ENCODE measurements around the gene IKZF3. TPM values are rescaled to one million over a fixed set of nuclear protein-coding genes. Genes with fewer than 3 reads are reported as not detected.

The IKZF3 gene
- total RNA-seq, 1 donor from 2014 or later = not detected

DNA sequence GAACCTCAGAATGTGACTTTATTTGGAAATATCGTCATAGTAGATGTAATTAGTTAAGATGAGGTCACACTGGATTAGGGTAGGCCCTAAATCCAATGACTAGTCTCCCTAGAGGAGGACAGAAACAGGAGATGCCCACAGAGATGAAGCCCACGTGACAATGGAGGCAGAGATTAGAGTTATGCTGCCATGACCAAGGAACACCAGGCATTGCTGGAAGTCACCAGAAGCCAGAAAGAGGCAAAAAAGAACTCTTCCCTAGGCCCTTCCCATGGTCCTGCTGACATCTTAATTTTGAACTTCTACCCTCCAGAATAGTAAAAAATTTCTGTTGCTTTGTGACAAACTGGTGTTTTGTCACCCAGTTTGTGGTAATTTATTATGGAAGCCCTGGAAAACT is 49.6 kb downstream of the IKZF3 start:
- peaks cover 7% of the 10 kb centered on the region for H3K27me3 Mint-ChIP-seq
- no peak overlapping the region for H3K4me3 Mint-ChIP-seq (ENCODE audit: low read depth)
- no peaks in the 10 kb centered on the region for H3K36me3 Mint-ChIP-seq (ENCODE audit: insufficient read depth)
- DNase-seq (ENCODE audit: low spot score, unreplicated experiment) = no peak
- H3K27ac Mint-ChIP-seq = peak overlapping the region; percentile 34
- no peaks in the 10 kb centered on the region for H3K9me3 Mint-ChIP-seq (ENCODE audit: low read depth)
- H3K4me1 Mint-ChIP-seq (ENCODE audit: low read depth) = peaks cover 14% of the 10 kb centered on the region
- no peak for TF ChIP-seq CTCF (IDR thresholded peaks at IDR 0.05; ENCODE audit: unreplicated experiment)

- H3K36me3 Mint-ChIP-seq (ENCODE audit: insufficient read depth) = no peaks in the 10 kb centered on the region
- TF ChIP-seq CTCF (IDR thresholded peaks at IDR 0.05; ENCODE audit: unreplicated experiment) = no peak
- H3K9me3 Mint-ChIP-seq (ENCODE audit: low read depth) = no peaks in the 10 kb centered on the region
- peaks cover 7% of the 10 kb centered on the region for H3K27me3 Mint-ChIP-seq
- no peak overlapping the region for H3K4me3 Mint-ChIP-seq (ENCODE audit: low read depth)
- DNase-seq (ENCODE audit: low spot score, unreplicated experiment) = no peak
- H3K4me1 Mint-ChIP-seq (ENCODE audit: low read depth) = peaks cover 21% of the 10 kb centered on the region
- H3K27ac Mint-ChIP-seq = no peak overlapping the region
Observed at GRCh38 chr17:39813631-39814030, 50.5 kb downstream of the IKZF3 start.

GRCh38 chr17:39812466-39812865 is 51.6 kb downstream of the IKZF3 start:
- peaks cover 7% of the 10 kb centered on the region for H3K27me3 Mint-ChIP-seq
- DNase-seq (ENCODE audit: low spot score, unreplicated experiment) = no peak
- TF ChIP-seq CTCF (IDR thresholded peaks at IDR 0.05; ENCODE audit: unreplicated experiment) = no peak
- H3K27ac Mint-ChIP-seq = peak overlapping the region; percentile 62
- H3K9me3 Mint-ChIP-seq (ENCODE audit: low read depth) = no peaks in the 10 kb centered on the region
- H3K4me1 Mint-ChIP-seq (ENCODE audit: low read depth) = peaks cover 29% of the 10 kb centered on the region
- no peaks in the 10 kb centered on the region for H3K36me3 Mint-ChIP-seq (ENCODE audit: insufficient read depth)
- H3K4me3 Mint-ChIP-seq (ENCODE audit: low read depth) = no peak overlapping the region

DNA sequence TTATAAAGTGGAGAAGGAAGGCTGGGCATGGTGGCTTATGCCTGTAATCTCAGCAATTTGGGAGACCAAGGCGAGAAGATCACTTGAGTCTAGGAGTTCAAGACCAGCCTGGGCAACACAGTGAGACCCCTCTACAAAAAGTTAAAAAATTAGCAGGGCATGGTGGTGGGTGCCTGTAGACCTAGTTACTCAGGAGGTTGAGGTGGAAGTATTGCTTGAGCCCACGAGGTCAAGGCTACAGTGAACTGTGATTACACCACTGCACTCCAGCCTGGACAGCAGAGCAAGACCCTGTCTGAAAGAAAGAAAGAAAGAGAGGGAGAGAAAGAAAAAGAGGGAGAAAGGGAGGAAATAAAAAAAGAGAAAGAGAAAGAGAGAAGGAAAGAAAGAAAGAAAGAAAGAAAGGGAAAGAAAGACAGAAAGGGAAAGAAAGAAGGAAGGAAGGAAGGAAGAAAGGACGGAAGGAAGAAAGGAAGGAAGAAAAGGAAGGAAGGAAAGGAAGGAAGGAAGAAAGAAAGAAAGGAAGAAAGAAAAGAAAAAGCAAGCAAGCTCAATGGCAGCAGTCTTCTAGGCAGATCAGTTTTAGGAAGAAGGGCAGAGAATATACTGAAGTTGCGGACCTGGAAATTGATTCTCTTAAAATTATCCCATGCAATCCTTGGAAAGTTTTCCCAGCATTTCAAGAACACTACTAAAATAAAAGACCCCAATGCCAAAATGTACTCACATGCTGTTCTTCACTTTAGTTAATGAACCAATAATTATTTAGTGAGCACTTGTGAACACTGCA is 53.0 kb downstream of the IKZF3 start:
- Mint-ChIP-seq H3K36me3 (ENCODE audit: insufficient read depth) (no peaks in the 10 kb centered on the region), H3K9me3 (ENCODE audit: low read depth) (no peaks in the 10 kb centered on the region), H3K27me3 (peaks cover 7% of the 10 kb centered on the region), H3K27ac (no peak overlapping the region), H3K4me3 (ENCODE audit: low read depth) (no peak overlapping the region), H3K4me1 (ENCODE audit: low read depth) (peaks cover 29% of the 10 kb centered on the region)
- DNase-seq (ENCODE audit: low spot score, unreplicated experiment) = no peak
- no peak for TF ChIP-seq CTCF (IDR thresholded peaks at IDR 0.05; ENCODE audit: unreplicated experiment)

DNA sequence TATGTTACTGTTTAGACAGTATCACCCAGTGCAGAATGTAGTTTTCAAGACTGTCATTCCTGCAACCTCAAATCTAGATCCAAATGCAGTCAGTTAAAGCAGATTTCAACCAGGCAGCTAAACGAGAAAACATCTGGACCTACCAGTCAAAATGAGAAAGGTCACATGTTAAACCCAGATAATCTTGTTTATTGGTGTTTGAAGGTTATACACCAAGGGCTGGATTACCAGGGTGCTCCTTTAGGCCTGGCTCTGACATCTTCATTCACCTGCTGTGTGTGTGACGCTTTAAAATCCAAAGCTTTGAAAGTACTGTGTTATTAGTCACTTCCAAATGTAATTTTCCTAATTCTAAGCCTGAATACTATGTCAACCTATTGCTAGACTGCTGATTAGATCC is 54.9 kb downstream of the IKZF3 start:
- no peak overlapping the region for H3K4me3 Mint-ChIP-seq (ENCODE audit: low read depth)
- peaks cover 18% of the 10 kb centered on the region for H3K4me1 Mint-ChIP-seq (ENCODE audit: low read depth)
- no peak for DNase-seq (ENCODE audit: low spot score, unreplicated experiment)
- H3K9me3 Mint-ChIP-seq (ENCODE audit: low read depth) = no peaks in the 10 kb centered on the region
- H3K27ac Mint-ChIP-seq = no peak overlapping the region
- no peak for TF ChIP-seq CTCF (IDR thresholded peaks at IDR 0.05; ENCODE audit: unreplicated experiment)
- H3K36me3 Mint-ChIP-seq (ENCODE audit: insufficient read depth) = no peaks in the 10 kb centered on the region
- H3K27me3 Mint-ChIP-seq = peaks cover 12% of the 10 kb centered on the region

All from progenitor cell of endocrine pancreas (in vitro differentiated cells).